Measurements from ENCODE around the gene TOPAZ1. TPM values are rescaled to one million over a fixed set of nuclear protein-coding genes. Genes with fewer than 3 reads are reported as not detected.
A peak's percentile ranks its signal among the peaks of the same experiment; 100 is the strongest.

TOPAZ1 gene
- total and polyA plus RNA-seq, 9 of the 15 experiments (the other 6 are each of a cell fraction or from before 2014, with no cell fraction given): 0.01 TPM; not detected in 8

DNA sequence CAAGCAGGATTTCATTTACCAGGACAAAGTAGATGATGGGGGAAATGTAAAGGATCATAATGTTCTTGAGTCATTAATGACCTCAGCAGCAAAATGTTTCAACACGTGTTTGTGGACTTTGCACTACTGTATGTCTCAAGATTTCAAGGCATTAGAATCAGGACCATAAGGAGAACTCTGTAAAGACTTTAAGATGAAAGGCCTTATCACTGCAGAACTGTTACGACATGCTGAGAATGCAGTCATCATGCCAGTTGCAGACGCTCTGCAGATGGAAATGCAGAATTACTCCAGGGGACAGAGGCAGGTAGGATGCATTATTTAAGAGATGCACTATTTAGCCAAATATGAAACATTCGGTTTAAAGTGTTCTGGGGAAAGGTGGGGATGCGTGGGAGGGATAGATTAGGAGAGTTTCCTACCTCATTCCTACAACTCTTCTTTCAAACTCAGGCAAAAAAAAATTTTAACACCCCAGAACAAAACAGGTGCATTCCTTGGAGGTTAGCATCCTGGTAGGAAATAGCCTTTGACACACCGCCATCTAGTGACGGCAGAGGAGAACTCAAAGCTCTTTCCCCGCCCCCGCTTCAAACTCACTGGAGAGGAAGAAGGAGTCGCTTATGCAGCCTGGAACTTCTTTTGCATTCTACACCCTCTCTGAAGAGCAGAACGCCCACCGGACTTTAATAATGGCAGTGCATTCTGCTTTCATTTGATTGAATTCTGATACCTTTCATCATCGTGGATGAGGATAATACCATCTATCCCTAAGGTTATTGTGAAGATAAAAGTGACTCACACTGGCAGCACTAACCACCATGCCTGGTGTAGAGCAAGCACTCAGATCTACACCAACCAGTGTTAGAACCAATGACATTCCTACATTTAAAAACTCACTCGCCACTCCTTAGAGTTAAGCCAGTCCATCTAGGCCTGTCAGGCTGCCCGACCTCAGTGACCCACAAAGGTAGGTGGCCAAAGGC is 43.1 kb upstream of the TOPAZ1 start (continued):
- TF ChIP-seq RB1 (IDR thresholded peaks at IDR 0.05; ENCODE audit: low read depth): peak; percentile 53
- TF ChIP-seq FOXM1 (IDR thresholded peaks at IDR 0.05; ENCODE audit: low read depth): no peak
- no peak for TF ChIP-seq FOXM1 (CRISPR knock-in tag; IDR thresholded peaks at IDR 0.05; ENCODE audit: low read depth)
- TF ChIP-seq FOXP4 (CRISPR knock-in tag; IDR thresholded peaks at IDR 0.05; ENCODE audit: borderline replicate concordance): no peak
- no peak for TF ChIP-seq EP300 (IDR thresholded peaks at IDR 0.05; ENCODE audit: low read length)
- TF ChIP-seq NFATC3 (IDR thresholded peaks at IDR 0.05): no peak
- TF ChIP-seq, protein P1, sequence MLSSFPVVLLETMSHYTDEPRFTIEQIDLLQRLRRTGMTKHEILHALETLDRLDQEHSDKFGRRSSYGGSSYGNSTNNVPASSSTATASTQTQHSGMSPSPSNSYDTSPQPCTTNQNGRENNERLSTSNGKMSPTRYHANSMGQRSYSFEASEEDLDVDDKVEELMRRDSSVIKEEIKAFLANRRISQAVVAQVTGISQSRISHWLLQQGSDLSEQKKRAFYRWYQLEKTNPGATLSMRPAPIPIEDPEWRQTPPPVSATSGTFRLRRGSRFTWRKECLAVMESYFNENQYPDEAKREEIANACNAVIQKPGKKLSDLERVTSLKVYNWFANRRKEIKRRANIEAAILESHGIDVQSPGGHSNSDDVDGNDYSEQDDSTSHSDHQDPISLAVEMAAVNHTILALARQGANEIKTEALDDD (IDR thresholded peaks at IDR 0.05): no peak
- TF ChIP-seq, protein P2, sequence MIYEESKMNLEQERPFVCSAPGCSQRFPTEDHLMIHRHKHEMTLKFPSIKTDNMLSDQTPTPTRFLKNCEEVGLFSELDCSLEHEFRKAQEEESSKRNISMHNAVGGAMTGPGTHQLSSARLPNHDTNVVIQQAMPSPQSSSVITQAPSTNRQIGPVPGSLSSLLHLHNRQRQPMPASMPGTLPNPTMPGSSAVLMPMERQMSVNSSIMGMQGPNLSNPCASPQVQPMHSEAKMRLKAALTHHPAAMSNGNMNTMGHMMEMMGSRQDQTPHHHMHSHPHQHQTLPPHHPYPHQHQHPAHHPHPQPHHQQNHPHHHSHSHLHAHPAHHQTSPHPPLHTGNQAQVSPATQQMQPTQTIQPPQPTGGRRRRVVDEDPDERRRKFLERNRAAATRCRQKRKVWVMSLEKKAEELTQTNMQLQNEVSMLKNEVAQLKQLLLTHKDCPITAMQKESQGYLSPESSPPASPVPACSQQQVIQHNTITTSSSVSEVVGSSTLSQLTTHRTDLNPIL (CRISPR knock-in tag; IDR thresholded peaks at IDR 0.05): no peak
- TF ChIP-seq E2F5 (CRISPR knock-in tag; IDR thresholded peaks at IDR 0.05): no peak
- TF ChIP-seq, protein P3, sequence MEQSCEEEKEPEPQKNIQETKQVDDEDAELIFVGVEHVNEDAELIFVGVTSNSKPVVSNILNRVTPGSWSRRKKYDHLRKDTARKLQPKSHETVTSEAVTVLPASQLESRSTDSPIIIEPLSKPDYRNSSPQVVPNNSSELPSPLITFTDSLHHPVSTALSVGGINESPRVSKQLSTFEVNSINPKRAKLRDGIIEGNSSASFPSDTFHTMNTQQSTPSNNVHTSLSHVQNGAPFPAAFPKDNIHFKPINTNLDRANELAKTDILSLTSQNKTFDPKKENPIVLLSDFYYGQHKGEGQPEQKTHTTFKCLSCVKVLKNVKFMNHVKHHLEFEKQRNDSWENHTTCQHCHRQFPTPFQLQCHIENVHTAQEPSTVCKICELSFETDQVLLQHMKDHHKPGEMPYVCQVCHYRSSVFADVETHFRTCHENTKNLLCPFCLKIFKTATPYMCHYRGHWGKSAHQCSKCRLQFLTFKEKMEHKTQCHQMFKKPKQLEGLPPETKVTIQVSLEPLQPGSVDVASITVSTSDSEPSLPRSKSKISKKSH (CRISPR knock-in tag; IDR thresholded peaks at IDR 0.05): no peak
- TF ChIP-seq CBX3 (IDR thresholded peaks at IDR 0.05; ENCODE audit: borderline replicate concordance in 1 of 2, low read length in 2 of 2): no peak
- TF ChIP-seq YBX1 (IDR thresholded peaks at IDR 0.05): no peak
- TF ChIP-seq, protein P4, sequence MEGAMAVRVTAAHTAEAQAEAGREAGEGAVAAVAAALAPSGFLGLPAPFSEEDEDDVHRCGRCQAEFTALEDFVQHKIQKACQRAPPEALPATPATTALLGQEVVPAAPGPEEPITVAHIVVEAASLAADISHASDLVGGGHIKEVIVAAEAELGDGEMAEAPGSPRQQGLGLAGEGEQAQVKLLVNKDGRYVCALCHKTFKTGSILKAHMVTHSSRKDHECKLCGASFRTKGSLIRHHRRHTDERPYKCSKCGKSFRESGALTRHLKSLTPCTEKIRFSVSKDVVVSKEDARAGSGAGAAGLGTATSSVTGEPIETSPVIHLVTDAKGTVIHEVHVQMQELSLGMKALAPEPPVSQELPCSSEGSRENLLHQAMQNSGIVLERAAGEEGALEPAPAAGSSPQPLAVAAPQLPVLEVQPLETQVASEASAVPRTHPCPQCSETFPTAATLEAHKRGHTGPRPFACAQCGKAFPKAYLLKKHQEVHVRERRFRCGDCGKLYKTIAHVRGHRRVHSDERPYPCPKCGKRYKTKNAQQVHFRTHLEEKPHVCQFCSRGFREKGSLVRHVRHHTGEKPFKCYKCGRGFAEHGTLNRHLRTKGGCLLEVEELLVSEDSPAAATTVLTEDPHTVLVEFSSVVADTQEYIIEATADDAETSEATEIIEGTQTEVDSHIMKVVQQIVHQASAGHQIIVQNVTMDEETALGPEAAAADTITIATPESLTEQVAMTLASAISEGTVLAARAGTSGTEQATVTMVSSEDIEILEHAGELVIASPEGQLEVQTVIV (CRISPR knock-in tag; IDR thresholded peaks at IDR 0.05; ENCODE audit: borderline replicate concordance): no peak
- peak; percentile 38; the same call in 1 of the 2 replicates for TF ChIP-seq ZEB2 (IDR thresholded peaks at IDR 0.05)
- no peak for TF ChIP-seq ZFX (CRISPR knock-in tag; IDR thresholded peaks at IDR 0.05)
- TF ChIP-seq CTBP1 (IDR thresholded peaks at IDR 0.05; ENCODE audit: borderline replicate concordance): peak; percentile 56; the same call in 1 of the 2 replicates
- TF ChIP-seq ADNP (tag; IDR thresholded peaks at IDR 0.05): no peak
- TF ChIP-seq ZNF253 (CRISPR knock-in tag; conservative IDR thresholded peaks at IDR 0.05): no peak

Data from K562 (cell line).